Measurements from ENCODE around the gene SPTBN1.

- TF ChIP-seq, protein P1, sequence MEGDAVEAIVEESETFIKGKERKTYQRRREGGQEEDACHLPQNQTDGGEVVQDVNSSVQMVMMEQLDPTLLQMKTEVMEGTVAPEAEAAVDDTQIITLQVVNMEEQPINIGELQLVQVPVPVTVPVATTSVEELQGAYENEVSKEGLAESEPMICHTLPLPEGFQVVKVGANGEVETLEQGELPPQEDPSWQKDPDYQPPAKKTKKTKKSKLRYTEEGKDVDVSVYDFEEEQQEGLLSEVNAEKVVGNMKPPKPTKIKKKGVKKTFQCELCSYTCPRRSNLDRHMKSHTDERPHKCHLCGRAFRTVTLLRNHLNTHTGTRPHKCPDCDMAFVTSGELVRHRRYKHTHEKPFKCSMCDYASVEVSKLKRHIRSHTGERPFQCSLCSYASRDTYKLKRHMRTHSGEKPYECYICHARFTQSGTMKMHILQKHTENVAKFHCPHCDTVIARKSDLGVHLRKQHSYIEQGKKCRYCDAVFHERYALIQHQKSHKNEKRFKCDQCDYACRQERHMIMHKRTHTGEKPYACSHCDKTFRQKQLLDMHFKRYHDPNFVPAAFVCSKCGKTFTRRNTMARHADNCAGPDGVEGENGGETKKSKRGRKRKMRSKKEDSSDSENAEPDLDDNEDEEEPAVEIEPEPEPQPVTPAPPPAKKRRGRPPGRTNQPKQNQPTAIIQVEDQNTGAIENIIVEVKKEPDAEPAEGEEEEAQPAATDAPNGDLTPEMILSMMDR (conservative IDR thresholded peaks at IDR 0.05), result no peak
- TF ChIP-seq EZH2 (IDR thresholded peaks at IDR 0.05; ENCODE audit: low read depth), result no peak
These were observed 17.9 kb upstream of the SPTBN1 start for GRCh38 chr2:54438271-54438670.

Measured in PC-9 (cell line).